Measurements from ENCODE around the gene VMP1. TPM values are rescaled to one million over a fixed set of nuclear protein-coding genes. Genes with fewer than 3 reads are reported as not detected.
A peak's percentile ranks its signal among the peaks of the same experiment; 100 is the strongest.

The VMP1 gene
- total RNA-seq, 1 experiment from 2014 or later = 281 TPM

- Histone ChIP-seq H3K27ac (ENCODE audit: low read length) (no peak overlapping the region), H3K4me1 (ENCODE audit: control insufficient read depth, insufficient read depth, low read length) (peaks cover 3% of the 10 kb centered on the region), H3K36me3 (ENCODE audit: control insufficient read depth, insufficient read depth, low read length) (peaks cover 14% of the 10 kb centered on the region), H3K27me3 (ENCODE audit: control insufficient read depth, insufficient read depth, low read length) (no peaks in the 10 kb centered on the region), H3K4me3 (ENCODE audit: low read depth in 2 of 2, low read length in 2 of 2) (no peak overlapping the region), H3K9me3 (ENCODE audit: control insufficient read depth, insufficient read depth, low read depth, low read length) (no peaks in the 10 kb centered on the region)
- ATAC-seq (no peak), DNase-seq (ENCODE audit: low read depth, low spot score) (no peak)
- CTCF ChIA-PET = no interaction called here
- in situ Hi-C loops (cut with HindIII; ENCODE audit: low pct_unique_long_range_greater_than_20kb, low sequenced_read_pairs) = no loop called here
- no TSS peak for BruUV-seq (replicated peaks)
- TF ChIP-seq REST (IDR thresholded peaks at IDR 0.05; ENCODE audit: insufficient read depth in 1 of 2, low read depth in 2 of 2, low read length in 1 of 2) (no peak), SIN3A (IDR thresholded peaks at IDR 0.05; ENCODE audit: borderline replicate concordance, insufficient read depth, low read depth, low read length) (no peak)
- intact Hi-C loops (cut with micrococcal nuclease; ENCODE audit: unreplicated experiment) = no loop called here
- POLR2A ChIA-PET = no interaction called here
These were observed 180.8 kb downstream of the VMP1 start for GRCh38 chr17:59888145-59888750.

- ATAC-seq (no peak), DNase-seq (ENCODE audit: low read depth, low spot score) (no peak)
- POLR2A ChIA-PET = no interaction called here
These were observed 183.3 kb downstream of the VMP1 start for GRCh38 chr17:59890720-59891119.

More at GRCh38 chr17:59890720-59891119, 183.3 kb downstream of the VMP1 start:
- in situ Hi-C loops (cut with HindIII; ENCODE audit: low pct_unique_long_range_greater_than_20kb, low sequenced_read_pairs) (no loop called here), intact Hi-C loops (cut with micrococcal nuclease; ENCODE audit: unreplicated experiment) (no loop called here)
- TF ChIP-seq CTCF (IDR thresholded peaks at IDR 0.05) = no peak
- TF ChIP-seq SIN3A (IDR thresholded peaks at IDR 0.05; ENCODE audit: borderline replicate concordance, insufficient read depth, low read depth, low read length) = no peak
- TF ChIP-seq TCF7L2 (IDR thresholded peaks at IDR 0.05; ENCODE audit: low read depth, low read length) = no peak
- no peak for TF ChIP-seq POLR2AphosphoS5 (IDR thresholded peaks at IDR 0.05; ENCODE audit: low read depth, low read length)
- no peak for TF ChIP-seq REST (IDR thresholded peaks at IDR 0.05; ENCODE audit: insufficient read depth in 1 of 2, low read depth in 2 of 2, low read length in 1 of 2)
- Histone ChIP-seq H3K9me3 (ENCODE audit: control insufficient read depth, insufficient read depth, low read depth, low read length) (no peaks in the 10 kb centered on the region), H3K27ac (ENCODE audit: low read length) (no peak overlapping the region), H3K36me3 (ENCODE audit: control insufficient read depth, insufficient read depth, low read length) (peaks cover 13% of the 10 kb centered on the region), H3K27me3 (ENCODE audit: control insufficient read depth, insufficient read depth, low read length) (no peaks in the 10 kb centered on the region), H3K4me1 (ENCODE audit: control insufficient read depth, insufficient read depth, low read length) (peaks cover 3% of the 10 kb centered on the region), H3K4me3 (ENCODE audit: low read depth in 2 of 2, low read length in 2 of 2) (no peak overlapping the region)
- BruUV-seq (replicated peaks) = TSS peak; percentile 77
- CTCF ChIA-PET = no interaction called here

Small RNA genes lying within 50 kb of the gene (microRNA-seq; reads per million reads assigned to microRNA genes)
- gene MIR21 (ENCODE audit: unreplicated experiment) = 486,515 reads per million, percentile 100 among the genes with 10 or more reads in this experiment

Other genes starting within 250 kb of the VMP1 start
- 16.2 TPM for gene DHX40, start 142.0 kb upstream of the VMP1 start, total RNA-seq (2021; ENCODE audit: unreplicated experiment)
- 221 TPM for gene CLTC, start 87.8 kb upstream of the VMP1 start, total RNA-seq (2021; ENCODE audit: unreplicated experiment)
- gene PTRH2, start 224 bp upstream of the VMP1 start, total RNA-seq (2021; ENCODE audit: unreplicated experiment) = 40.2 TPM
- gene TUBD1, start 185.3 kb downstream of the VMP1 start, total RNA-seq (2021; ENCODE audit: unreplicated experiment) = 12.5 TPM
- 34.6 TPM for gene RPS6KB1, start 185.5 kb downstream of the VMP1 start, total RNA-seq (2021; ENCODE audit: unreplicated experiment)